GM12878 (cell line): ENCODE measurements around the gene BDKRB2. TPM values are rescaled to one million over a fixed set of nuclear protein-coding genes. Genes with fewer than 3 reads are reported as not detected.

Experiments
- ATAC-seq: fragments of 200-7000 bp; cut with Tn5 transposase; 3 replicates; pipeline ENCODE4 v1.9.1; 2020; ENCODE audit warnings: mild to moderate bottlenecking, moderate library complexity
- BruUV-seq: library from RNA; stranded (reverse); fragments of 400-500 nt; replicated peaks from 2 replicates; lab custom pipeline; 2021; lab: Mats Ljungman, UMichigan
- CTCF ChIA-PET: fragments of 300-600 bp; sonication (Branson Sonifier 250); formaldehyde crosslinking; extraction: SDS; loops from one replicate; lab custom pipeline; 2021; ENCODE audit warnings: inconsistent platforms; lab: Yijun Ruan, JAX
- POLR2A ChIA-PET: fragments of 350-600 bp; formaldehyde crosslinking; extraction: SDS; loops from one replicate; lab custom pipeline; 2021; ENCODE audit warnings: inconsistent platforms; lab: Charles Lee
- RAD21 ChIA-PET: fragments of 300-600 bp; sonication (Branson Sonifier 250); formaldehyde crosslinking; loops from one replicate; lab custom pipeline; 2023; ENCODE audit warnings: antibody characterized with exemption; ENCODE audit not compliant: unreplicated experiment; lab: Charles Lee
- SMC1A ChIA-PET: fragments of 300-600 bp; sonication (Branson Sonifier 250); formaldehyde crosslinking; loops from one replicate; lab custom pipeline; 2023; ENCODE audit not compliant: unreplicated experiment, uncharacterized antibody; lab: Charles Lee
- DNase-seq: peaks from one replicate; pipeline ENCODE4 v3.0.0-alpha.2; 2011; ENCODE audit warnings: low read depth, low spot score
- FAIRE-seq: peaks from 3 replicates; lab custom pipeline; 2011; peaks lifted over from hg19 to GRCh38; lab: Jason Lieb, UNC
- H2AFZ ChIP-seq: 2 replicates; pipeline ENCODE4 v1.6.0; 2011; ENCODE audit warnings: low read depth, low read length, control low read depth; ENCODE audit not compliant: control insufficient read depth
- H3K27ac ChIP-seq: 2 replicates; pipeline ENCODE4 v1.5.1; 2011; ENCODE audit warnings: control low read depth; ENCODE audit not compliant: control insufficient read depth, insufficient read depth
- H3K27me3 ChIP-seq, 2 experiments: replicated peaks in 1 of 2; 2 replicates each; pipeline versions ENCODE4 v1.6.0 to v1.6.1; 2011; ENCODE audit warnings: low read length in 1 of 2; ENCODE audit not compliant: control insufficient read depth in 2 of 2, insufficient read depth in 2 of 2
- H3K36me3 ChIP-seq, 2 experiments: 2 replicates each; pipeline ENCODE4 v1.5.1; 2011; ENCODE audit warnings: low read length in 1 of 2; ENCODE audit not compliant: control insufficient read depth in 2 of 2, insufficient read depth in 2 of 2
- H3K4me1 ChIP-seq: 2 replicates; pipeline ENCODE4 v1.6.1; 2011; ENCODE audit warnings: mild to moderate bottlenecking, low read length, moderate library complexity, mixed read lengths; ENCODE audit not compliant: control insufficient read depth, insufficient read depth
- H3K4me2 ChIP-seq: 2 replicates; pipeline ENCODE4 v1.6.0; 2011; ENCODE audit warnings: control low read depth; ENCODE audit not compliant: control insufficient read depth, insufficient read depth
- H3K4me3 ChIP-seq: fragments of 200-600 bp; sonication (generic); 2 replicates; pipeline ENCODE4 v1.5.1; 2016
- H3K79me2 ChIP-seq: 2 replicates; pipeline ENCODE4 v1.6.0; 2011; ENCODE audit warnings: low read length; ENCODE audit not compliant: control insufficient read depth, insufficient read depth
- H3K9ac ChIP-seq: 2 replicates; pipeline ENCODE4 v1.8.0; 2011; ENCODE audit warnings: low read length, control low read depth, mixed read lengths; ENCODE audit not compliant: control insufficient read depth, insufficient read depth
- H3K9me3 ChIP-seq: replicated peaks from 3 replicates; pipeline ENCODE4 v1.5.1; 2011; ENCODE audit warnings: mild to moderate bottlenecking, low read length; ENCODE audit not compliant: control insufficient read depth, insufficient read depth
- H4K20me1 ChIP-seq: 2 replicates; pipeline ENCODE4 v1.6.0; 2011; ENCODE audit not compliant: control insufficient read depth, insufficient read depth
- BCL11A ChIP-seq: IDR thresholded peaks from 2 replicates; pipeline ENCODE4 v1.6.1; 2011; ENCODE audit warnings: low read depth, low read length
- BCL3 ChIP-seq: IDR thresholded peaks from 2 replicates; pipeline ENCODE4 v1.6.1; 2011; ENCODE audit warnings: borderline replicate concordance, low read depth, mild to moderate bottlenecking, moderate library complexity, low read length; ENCODE audit not compliant: insufficient read depth, poor library complexity, severe bottlenecking
- CBFB ChIP-seq: IDR thresholded peaks from 2 replicates; pipeline ENCODE4 v1.6.1; 2016; ENCODE audit warnings: antibody characterized with exemption, low read depth
- HCFC1 ChIP-seq: fragments of 150-350 bp; IDR thresholded peaks from 2 replicates; pipeline ENCODE4 v1.6.1; 2014; ENCODE audit warnings: low read length
- NFYA ChIP-seq: IDR thresholded peaks from 2 replicates; pipeline ENCODE4 v1.6.1; 2011; ENCODE audit warnings: low read depth, mild to moderate bottlenecking, low read length, improper control_type of control experiment, borderline replicate concordance
- NR2F1 ChIP-seq: fragments of 450-650 bp; conservative IDR thresholded peaks from 2 replicates; pipeline ENCODE4 v1.6.1; 2017; ENCODE audit warnings: mild to moderate bottlenecking
- NRF1 ChIP-seq: conservative IDR thresholded peaks from 2 replicates; pipeline ENCODE4 v1.6.1; 2011; ENCODE audit warnings: mild to moderate bottlenecking, low read depth, low read length, improper control_type of control experiment
- PBX3 ChIP-seq: IDR thresholded peaks from 2 replicates; pipeline ENCODE4 v1.6.1; 2011; ENCODE audit warnings: mild to moderate bottlenecking, low read depth, low read length, moderate library complexity; ENCODE audit not compliant: insufficient replicate concordance
- RFX5 ChIP-seq: IDR thresholded peaks from 2 replicates; pipeline ENCODE4 v1.6.1; 2011; ENCODE audit warnings: low read depth, low read length, improper control_type of control experiment
- SMC3 ChIP-seq: IDR thresholded peaks from 2 replicates; pipeline ENCODE4 v1.6.1; 2011; ENCODE audit warnings: low read length, improper control_type of control experiment, borderline replicate concordance
- SRF ChIP-seq, 2 experiments: IDR thresholded peaks; 2 replicates each; pipeline ENCODE4 v1.6.1; 2011; ENCODE audit warnings: low read depth in 2 of 2, low read length in 2 of 2, mild to moderate bottlenecking in 1 of 2, moderate library complexity in 1 of 2
- SUZ12 ChIP-seq: fragments of 200-600 bp; sonication (generic); IDR thresholded peaks from one replicate; pipeline ENCODE4 v1.6.1; 2018; ENCODE audit warnings: antibody characterized with exemption, mild to moderate bottlenecking; ENCODE audit not compliant: unreplicated experiment
- ZNF207 ChIP-seq: fragments of 450-650 bp; IDR thresholded peaks from 2 replicates; pipeline ENCODE4 v1.6.1; 2014; ENCODE audit warnings: antibody characterized with exemption, mild to moderate bottlenecking, borderline replicate concordance
- WGBS: methylation state at CpG from one replicate; pipeline ENCODE4 v1.1.6; 2016; ENCODE audit warnings: low lambda C conversion rate; ENCODE audit not compliant: insufficient replicate concordance, insufficient coverage; ENCODE audit errors: missing lambda C conversion rate; 5-methylcytosine and 5-hydroxymethylcytosine counted together
- in situ Hi-C: fragments of 300-500 bp; cut with MboI; formaldehyde crosslinking; loops from 9 replicates; pipeline ENCODE4 v1.14.3; 2018; ENCODE audit warnings: mixed read lengths
- intact Hi-C: fragments of 100-400 bp; cut with micrococcal nuclease; formaldehyde crosslinking; loops from one replicate; pipeline ENCODE4 v1.14.2; 2022; ENCODE audit not compliant: unreplicated experiment
- polyA plus RNA-seq, 11 experiments: library from polyadenylated mRNA; depleted of rRNA in 4 of 11; unstranded in 6 of 11; stranded (reverse) in 5 of 11; fragments of >200 nt; fragmentation: Nextera tagmentation in 4 of 11; fragmentation: Illumina TruSeq in 1 of 11; extraction: Ambion mirVana in 4 of 11; extraction: Trizol in 1 of 11; gene quantifications; 1 replicate in 1 of 11; 2 replicates in 10 of 11; pipeline versions ENCODE4 v1.2.1 to v1.2.3, GENCODE V29; 2011 to 2016; ENCODE audit warnings: inconsistent platforms in 2 of 11, missing spikeins in 2 of 11, low read depth in 1 of 11
- total RNA-seq, 4 experiments: library from RNA; depleted of rRNA in 3 of 4; stranded (reverse); fragments of >200 nt in 3 of 4; fragmentation: Illumina TruSeq in 1 of 4; extraction: Trizol in 1 of 4; gene quantifications; 2 replicates each; pipeline versions ENCODE4 v1.2.1 to v1.2.3, GENCODE V29; 2013 to 2021

The BDKRB2 gene
- total and polyA plus RNA-seq, 10 of the 15 experiments (the other 5 are each of a cell fraction or from before 2014, with no cell fraction given) = 0.08 TPM; not detected in 9

- no peak overlapping the region for H3K27ac ChIP-seq
- H3K4me3 ChIP-seq = no peak overlapping the region
- H4K20me1 ChIP-seq = no peaks in the 10 kb centered on the region
- no TSS peak for BruUV-seq
- no peaks in the 10 kb centered on the region for H3K9me3 ChIP-seq
- ChIA-PET POLR2A (interaction anchor here (0.6 to 1.4 kb wide), 2 partner anchors 10 to 601 kb away, joined by 3 to 4 read pairs; no protein-coding TSS in a partner anchor), RAD21 (interaction anchor here (0.5 to 0.7 kb wide), 2 partner anchors 161 to 219 kb away, joined by 3 to 4 read pairs; no protein-coding TSS in a partner anchor)
- WGBS = 43% methylated on average over 16 of the region's 16 CpGs
- intact Hi-C loops = no loop called here
- no peak overlapping the region for H2AFZ ChIP-seq
- no peaks in the 10 kb centered on the region for H3K4me1 ChIP-seq
- TF ChIP-seq NRF1 (no peak), PBX3 (no peak), SUZ12 (no peak), SRF (IDR thresholded peaks at IDR 0.05; ENCODE audit: low read depth in 2 of 2, low read length in 2 of 2) (no peak), NR2F1 (no peak), BCL11A (no peak), CBFB (no peak), SMC3 (no peak), NFYA (no peak), BCL3 (no peak), RFX5 (no peak), ZNF207 (no peak), HCFC1 (no peak)
- TF ChIP-seq, all 136 proteins: peak for 0
- Histone ChIP-seq H3K4me2 (no peak overlapping the region), H3K27me3 (peaks cover 2 to 4% of the 10 kb centered on the region in 2 experiments; a peak in 3 of 4 replicates), H3K9ac (no peak overlapping the region), H3K79me2 (no peaks in the 10 kb centered on the region), H3K36me3 (no peaks in the 10 kb centered on the region)
- no peak for DNase-seq
- in situ Hi-C loops = no loop called here
- SMC1A ChIA-PET = no interaction called here
- no peak for FAIRE-seq
- CTCF ChIA-PET = interaction anchor here (1.3 to 4.1 kb wide), 2 partner anchors 12 to 264 kb away, joined by 3 to 20 read pairs; no protein-coding TSS in a partner anchor
- no peak for ATAC-seq
Measured at GRCh38 chr14:96261772-96262655, 57.4 kb downstream of the BDKRB2 start.
